Hematopoietic multipotent progenitor cell treated with erythropoietin and hydrocortisone succinate and interleukin-3 and kit ligand, for 6 days (in vitro differentiated cells): ENCODE data around the gene ZNF576.
"Not testable (repeated sequence)": the region's sequence is repeated elsewhere in the genome, so short reads cannot be mapped to it uniquely, and the experiment has no call there.

Experiments used
- DNase-seq: peaks from one replicate; pipeline ENCODE4 v3.0.0-alpha.2; 2015

Gene ZNF576

GRCh38 chr19:43595999-43596841 lies at the start of gene ZNF576, which contains the start of gene IRGQ:
ZNF576 (plus strand) TSS chr19:43596595; CDS start chr19:43597109, 514 bp downstream.
IRGQ (minus strand) TSS chr19:43596134; CDS start chr19:43595338, 796 bp downstream.
- peak; percentile 100 for DNase-seq

GRCh38 chr19:43547926-43548325 lies 48.5 kb upstream of the ZNF576 start:
- not testable (repeated sequence) for DNase-seq

GRCh38 chr19:43548706-43549105 lies 47.7 kb upstream of the ZNF576 start:
- DNase-seq = no peak

- DNase-seq = no peak
Measured at GRCh38 chr19:43551399-43552197, 44.8 kb upstream of the ZNF576 start.

GRCh38 chr19:43552198-43552450 lies 44.3 kb upstream of the ZNF576 start:
- no peak for DNase-seq

GRCh38 chr19:43552616-43553015 lies 43.8 kb upstream of the ZNF576 start:
- DNase-seq = no peak

- no peak for DNase-seq
Measured at GRCh38 chr19:43553656-43554055, 42.7 kb upstream of the ZNF576 start.

- DNase-seq = no peak
Measured at GRCh38 chr19:43554317-43554895, 42.0 kb upstream of the ZNF576 start.

GRCh38 chr19:43555185-43555770 lies 41.1 kb upstream of the ZNF576 start:
- DNase-seq = peak; percentile 89

GRCh38 chr19:43560687-43561086 lies 35.7 kb upstream of the ZNF576 start:
- DNase-seq = peak; percentile 57

- peak; percentile 35 for DNase-seq
Measured at GRCh38 chr19:43561139-43561970, 35.0 kb upstream of the ZNF576 start.

GRCh38 chr19:43562226-43562697 lies 34.1 kb upstream of the ZNF576 start:
- DNase-seq = no peak

- peak; percentile 97 for DNase-seq
Measured at GRCh38 chr19:43562698-43563241, 33.6 kb upstream of the ZNF576 start.

GRCh38 chr19:43563816-43564457 lies 32.5 kb upstream of the ZNF576 start:
- no peak for DNase-seq

- no peak for DNase-seq
Measured at GRCh38 chr19:43564800-43565199, 31.6 kb upstream of the ZNF576 start.

- no peak for DNase-seq
Measured at GRCh38 chr19:43569657-43570056, 26.7 kb upstream of the ZNF576 start.

- no peak for DNase-seq
Measured at GRCh38 chr19:43570174-43570791, 26.1 kb upstream of the ZNF576 start.

- no peak for DNase-seq
Measured at GRCh38 chr19:43572171-43572588, 24.2 kb upstream of the ZNF576 start.

- no peak for DNase-seq
Measured at GRCh38 chr19:43574424-43575155, 21.8 kb upstream of the ZNF576 start.
